Right renal pelvis (tissue), 4 donors: ENCODE measurements around the gene PRSS21. TPM values are rescaled to one million over a fixed set of nuclear protein-coding genes. Genes with fewer than 3 reads are reported as not detected.

Experiments used
- DNase-seq, 4 donors: peaks; one replicate each; pipeline ENCODE4 v3.0.0-alpha.2; 2013; ENCODE audit warnings: low read depth in 4 of 4, low spot score in 3 of 4, missing footprints in 1 of 4
- polyA plus RNA-seq, 4 donors: library from polyadenylated mRNA; unstranded; fragments of 120-200 nt; gene quantifications; one replicate each; pipeline ENCODE4 v1.2.1, GENCODE V29; 2013; ENCODE audit not compliant: insufficient read length in 4 of 4

The PRSS21 gene
- polyA plus RNA-seq, 4 donors, result 0.13 to 0.33 (median 0.20) TPM; not detected in 1

DNA sequence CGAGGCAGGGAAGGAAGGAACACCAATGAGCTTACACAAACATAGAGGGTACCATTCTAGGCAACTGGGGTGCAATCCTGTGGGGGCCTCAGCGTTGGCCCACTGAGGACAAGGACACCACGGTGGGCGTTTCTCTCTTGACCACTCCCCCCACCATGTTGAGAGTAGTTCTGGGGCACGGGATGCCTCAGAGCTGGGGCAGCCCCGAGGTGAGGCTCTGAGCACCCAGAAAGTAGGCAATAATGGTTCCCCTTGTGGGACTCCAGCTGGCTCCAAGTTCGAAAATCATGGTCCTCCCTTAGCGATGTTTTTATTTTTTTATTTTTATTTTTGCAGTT lies 5.1 kb downstream of the PRSS21 start:
- DNase-seq, result no peak

DNA sequence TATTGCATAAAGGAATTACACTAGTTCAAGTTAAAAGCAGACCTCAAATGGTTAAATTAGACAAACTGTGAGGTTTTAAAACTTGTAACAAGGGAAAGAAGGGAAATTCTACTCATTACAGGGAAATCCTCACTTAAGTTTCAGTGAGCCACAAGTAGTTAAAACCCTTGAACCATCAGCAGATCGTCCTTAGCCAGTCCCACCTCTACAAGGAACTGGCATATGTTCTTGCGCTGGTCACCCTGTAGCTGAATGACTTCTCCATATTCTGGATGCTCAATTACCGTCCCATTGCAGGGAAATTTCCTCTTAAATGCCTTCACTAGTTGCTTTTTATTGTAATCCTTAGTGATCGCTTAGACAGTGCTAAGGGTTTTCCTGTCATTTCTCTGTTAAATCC lies 5.5 kb downstream of the PRSS21 start:
- no peak for DNase-seq

DNA sequence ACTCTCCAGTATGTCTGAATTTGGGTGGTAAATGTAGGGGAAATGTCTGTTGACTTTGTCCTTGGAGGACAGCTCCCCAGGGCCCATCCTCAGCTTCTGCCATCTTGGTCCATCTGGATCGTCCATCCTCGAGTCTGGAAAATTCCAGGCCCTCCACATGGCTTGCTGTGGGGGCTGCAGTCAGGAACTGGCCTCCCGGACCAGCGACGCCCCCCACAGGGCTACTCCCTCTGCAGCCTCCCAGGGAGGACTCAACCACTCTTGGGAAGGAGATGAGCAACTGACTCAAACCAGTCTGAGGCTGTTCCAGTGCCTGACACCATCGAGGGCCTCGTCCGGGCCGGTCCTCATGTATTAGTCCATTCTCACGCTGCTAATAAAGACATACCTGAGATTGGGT lies 7.6 kb downstream of the PRSS21 start:
- DNase-seq, result no peak

DNA sequence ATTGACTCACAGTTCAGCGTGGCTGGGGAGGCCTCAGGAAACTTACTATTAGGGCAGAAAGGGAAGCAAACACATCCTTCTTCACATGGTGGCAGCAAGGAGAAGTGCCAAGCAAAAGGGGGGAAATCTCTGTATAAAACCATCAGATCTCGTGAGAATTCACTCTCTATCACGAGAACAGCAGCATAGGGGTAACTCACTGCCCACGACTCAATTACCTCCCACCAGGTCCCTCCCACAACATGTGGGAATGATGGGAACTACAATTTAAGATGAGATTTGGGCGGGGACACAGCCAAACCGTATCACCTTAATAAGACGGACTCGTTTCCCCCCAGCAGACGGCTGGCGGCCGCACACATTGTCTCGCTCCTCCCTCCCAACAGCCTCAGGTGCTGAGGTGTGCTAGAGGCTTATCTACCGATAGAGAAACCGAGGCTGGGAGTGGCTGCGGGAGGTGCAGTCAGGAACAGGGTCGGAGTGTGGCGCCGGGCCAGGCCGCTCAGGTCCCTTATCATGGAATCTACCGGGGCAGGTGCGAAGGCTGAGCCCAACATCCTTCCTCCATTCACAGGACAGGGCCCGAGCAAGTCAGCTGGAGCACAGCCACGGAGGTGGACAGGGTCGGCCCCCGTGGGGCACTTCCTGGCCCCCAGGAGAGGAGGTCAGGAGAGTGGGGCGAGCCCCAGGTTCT lies 8.2 kb downstream of the PRSS21 start:
- DNase-seq, result no peak

DNA sequence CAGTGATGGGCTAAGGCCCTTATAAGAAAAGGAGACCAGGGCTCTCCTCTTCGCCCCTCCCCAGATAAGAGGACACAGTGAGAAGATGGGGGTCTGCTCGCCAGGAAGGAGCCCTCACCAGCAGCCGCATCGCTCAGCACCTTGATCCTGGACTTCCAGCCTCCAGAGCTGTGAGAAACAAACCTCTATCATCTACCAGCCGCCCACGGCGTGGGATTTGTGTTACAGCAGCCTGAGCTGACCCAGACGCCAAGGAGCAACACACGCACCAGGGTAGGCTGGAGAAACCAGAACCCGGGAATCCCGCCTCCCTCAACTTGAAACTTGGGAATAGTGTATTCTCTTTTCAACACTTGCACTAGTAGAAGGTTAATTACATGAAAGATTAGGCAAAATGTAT lies 8.9 kb downstream of the PRSS21 start:
- no peak for DNase-seq

DNA sequence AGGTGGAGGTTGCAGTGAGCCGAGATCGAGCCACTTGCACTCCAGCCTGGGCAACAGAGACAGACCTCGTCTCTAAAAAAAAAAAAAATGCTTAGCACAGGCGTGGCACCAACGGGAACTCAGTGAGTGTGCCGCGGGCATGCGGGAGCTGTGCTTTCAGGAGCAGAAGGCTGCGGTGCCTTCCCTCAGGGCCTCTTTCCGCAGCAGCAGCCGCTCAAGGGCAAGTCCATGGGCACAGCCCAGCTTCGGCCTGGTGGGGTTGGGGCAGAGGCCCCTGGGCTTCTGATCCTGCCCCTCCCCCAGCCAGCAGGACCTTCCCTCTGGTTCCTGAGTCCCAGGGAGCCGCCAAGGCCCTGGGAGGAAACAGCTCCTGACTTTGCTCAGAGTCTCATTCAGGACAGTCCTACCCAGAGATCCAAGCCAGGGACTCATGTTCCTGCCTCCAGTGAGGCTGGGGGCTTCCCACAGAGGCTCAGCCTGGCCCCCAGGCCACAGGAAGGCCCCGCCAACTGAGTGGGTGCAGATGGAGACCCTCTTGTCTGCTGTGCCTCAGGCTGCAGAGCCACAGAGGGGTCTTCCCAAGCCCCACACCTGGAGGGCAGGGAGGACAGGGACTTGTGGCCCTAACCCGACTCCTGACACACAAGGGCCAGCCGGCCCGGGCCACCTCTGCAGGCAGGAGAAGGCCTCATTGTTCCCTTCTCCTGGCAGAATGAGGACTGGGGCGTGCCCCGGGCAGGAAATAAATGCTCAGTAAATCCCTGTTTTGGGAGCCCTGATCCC lies 9.7 kb downstream of the PRSS21 start:
- DNase-seq, result no peak

DNA sequence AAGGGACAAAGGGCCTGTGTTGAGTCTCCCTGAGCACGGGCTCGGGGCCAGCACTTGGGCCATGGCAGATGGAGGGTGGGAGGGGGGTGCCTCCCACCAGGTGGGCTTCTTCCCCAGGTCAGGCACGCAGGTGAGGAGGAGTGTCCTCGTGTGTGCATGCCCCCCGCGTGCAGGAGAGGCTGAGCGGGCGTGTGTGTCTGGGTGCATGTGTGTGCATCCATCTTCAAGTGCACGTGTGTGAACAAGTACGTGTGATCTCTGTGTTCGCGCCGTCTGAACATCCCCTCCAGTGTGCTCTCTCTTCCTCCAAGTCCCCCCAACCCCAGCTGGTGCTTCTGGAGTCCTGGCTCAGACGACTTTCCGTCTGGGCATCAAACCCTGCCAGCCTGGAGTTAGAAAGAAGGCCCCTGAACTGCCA lies 10.3 kb downstream of the PRSS21 start:
- DNase-seq, result no peak

DNA sequence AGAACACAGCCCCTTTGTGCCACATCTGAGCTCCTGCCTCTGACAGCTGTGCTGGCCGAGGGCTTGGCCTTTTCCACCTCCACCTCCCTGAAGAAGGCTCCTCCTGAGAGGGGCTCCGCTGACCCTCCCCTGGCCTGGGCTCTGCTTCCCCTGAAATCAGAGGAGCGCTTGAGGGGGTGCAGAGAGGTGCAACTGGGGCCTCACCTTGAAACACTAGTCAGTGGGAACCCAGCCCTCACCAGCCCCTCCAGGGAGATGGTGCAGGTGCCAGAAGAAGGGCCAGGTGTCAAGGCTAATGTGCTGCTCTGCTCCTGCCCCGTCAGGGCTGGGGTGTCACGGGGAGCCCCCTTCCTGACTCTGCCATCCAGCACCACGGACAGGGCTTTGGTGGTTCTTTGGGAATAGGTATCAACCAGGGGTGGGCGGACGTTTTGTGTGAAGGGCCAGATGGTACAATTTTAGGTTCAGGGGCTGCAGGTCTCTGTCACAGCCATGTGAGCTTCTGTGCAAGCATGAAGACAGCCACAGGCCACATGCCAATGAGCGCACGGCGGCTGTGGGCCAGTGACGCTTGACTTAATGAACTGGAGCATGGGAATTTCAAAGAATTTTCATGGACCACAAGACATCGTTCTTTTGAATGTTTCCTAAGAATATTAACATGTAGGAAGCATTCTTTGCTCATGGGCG lies 10.9 kb downstream of the PRSS21 start:
- DNase-seq, result no peak

DNA sequence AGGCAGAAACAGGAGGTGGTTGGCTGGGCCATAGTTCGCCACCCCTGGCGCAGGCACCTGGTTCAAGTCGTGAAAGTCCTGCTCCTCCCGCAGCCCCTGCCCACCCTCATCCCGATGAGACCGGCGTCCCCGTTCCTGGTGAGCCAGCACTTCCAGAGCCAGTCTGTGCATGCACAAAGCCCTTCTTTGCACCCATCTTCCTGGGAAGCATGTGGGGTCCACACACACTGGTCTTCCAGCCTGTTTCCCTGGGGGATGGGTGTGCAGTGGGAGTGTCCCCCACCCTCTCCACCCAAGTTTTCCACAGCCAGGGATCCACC lies 11.4 kb downstream of the PRSS21 start:
- DNase-seq, result no peak

DNA sequence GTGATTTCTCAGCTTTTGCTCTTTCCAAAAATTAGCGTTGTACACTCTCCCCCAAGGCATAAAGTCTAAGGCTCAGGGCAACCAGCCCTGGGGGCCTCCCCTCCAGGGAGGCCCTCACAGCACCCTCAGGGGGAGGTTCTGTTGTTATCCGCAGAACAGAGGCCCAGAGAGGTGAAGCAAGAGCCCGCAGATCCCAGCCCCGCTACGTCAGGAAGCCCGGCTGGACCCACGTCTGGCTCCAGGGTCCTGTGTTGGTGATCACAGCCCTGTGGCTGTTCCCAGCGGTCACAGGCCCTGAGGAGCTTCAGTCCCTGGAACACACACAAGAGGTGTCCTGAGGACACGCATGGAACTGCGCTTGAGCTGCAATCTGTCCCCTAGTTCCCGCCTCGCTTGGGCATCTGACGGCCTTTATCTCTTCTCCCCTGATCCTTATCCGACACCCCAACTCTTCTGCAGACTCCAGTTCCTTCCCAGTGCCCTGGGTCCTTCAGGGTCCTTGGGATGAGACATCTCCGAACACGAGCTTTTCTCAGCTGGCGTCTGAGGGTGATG lies 11.9 kb downstream of the PRSS21 start:
- no peak for DNase-seq

DNA sequence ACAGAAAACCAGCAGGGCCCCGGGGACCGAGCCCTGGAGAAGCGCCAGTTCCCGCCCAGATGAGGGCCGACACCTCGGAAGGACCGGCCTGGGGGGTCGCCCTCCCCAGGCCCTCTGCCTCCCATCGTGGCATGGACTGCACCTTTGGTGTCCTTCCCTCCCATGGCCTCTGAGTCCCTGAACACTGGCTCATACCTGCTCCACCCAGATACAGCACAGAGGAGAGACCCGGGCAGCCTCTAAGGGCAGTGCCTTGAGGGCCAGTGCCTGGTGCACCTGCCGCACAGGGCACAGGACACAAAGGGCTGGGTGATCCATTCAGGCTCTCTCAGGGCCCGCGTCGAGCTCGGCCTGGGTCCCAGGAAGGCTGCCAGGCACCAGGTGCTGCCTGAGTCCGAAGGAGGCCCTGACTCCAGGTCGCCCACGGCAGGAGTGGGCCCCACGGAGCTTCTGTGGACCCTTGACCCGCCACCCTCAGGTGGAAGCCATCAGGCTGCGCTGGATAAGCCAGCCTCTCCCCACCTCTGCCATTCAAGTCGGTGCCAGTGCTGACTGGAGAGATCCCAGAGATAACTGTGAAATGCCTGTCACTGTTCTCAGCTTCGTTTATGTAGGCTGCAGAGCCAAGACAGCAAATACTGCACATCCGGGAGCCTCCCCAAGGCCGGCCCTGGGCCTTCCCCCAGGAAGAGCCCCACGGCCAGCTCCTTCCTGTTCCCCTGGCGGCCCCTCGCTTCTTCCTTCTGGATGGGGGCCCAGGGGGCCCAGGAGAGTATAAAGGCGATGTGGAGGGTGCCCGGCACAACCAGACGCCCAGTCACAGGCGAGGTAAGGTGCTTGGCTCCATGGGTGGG lies 12.7 kb downstream of the PRSS21 start, which contains the start of gene ZG16B:
ZG16B (plus strand) TSS at position 803 of the 854 bp plus-strand sequence. CDS start 139 bp downstream, outside the sequence.
- DNase-seq, result no peak

DNA sequence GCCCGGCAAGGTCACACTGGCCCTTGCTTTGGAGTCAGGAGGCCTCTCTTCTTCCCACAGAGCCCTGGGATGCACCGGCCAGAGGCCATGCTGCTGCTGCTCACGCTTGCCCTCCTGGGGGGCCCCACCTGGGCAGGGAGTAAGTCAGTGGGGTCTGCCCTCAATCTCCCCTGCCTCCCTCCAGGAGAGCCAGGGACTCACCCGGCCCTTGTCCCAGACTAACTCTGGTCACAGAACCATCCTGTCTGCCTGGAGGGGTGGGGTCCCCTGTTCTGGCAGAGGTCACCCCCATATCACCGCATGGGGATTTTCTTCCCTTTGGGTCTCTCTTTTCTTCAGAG lies 13.3 kb downstream of the PRSS21 start:
- no peak for DNase-seq

DNA sequence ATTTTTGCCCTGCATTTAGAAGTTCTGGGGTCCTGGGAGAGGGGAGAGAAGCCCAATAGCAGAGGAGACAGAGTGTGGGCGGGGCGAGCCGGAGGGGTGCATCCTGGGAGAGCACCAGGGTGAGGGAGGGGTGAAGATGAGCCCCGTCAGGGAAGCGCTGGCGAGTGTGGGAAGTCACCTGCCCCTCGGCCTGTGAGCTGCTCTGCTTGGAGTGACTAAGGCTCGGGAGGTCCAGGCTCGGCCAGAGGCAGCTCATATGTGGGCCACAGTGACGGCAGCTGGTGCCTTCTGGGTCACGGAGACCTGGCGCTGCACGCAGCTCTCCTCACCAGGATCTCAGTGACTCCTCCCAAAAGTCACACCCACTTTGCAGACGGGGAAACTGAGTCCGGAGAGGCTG lies 14.2 kb downstream of the PRSS21 start:
- no peak for DNase-seq

DNA sequence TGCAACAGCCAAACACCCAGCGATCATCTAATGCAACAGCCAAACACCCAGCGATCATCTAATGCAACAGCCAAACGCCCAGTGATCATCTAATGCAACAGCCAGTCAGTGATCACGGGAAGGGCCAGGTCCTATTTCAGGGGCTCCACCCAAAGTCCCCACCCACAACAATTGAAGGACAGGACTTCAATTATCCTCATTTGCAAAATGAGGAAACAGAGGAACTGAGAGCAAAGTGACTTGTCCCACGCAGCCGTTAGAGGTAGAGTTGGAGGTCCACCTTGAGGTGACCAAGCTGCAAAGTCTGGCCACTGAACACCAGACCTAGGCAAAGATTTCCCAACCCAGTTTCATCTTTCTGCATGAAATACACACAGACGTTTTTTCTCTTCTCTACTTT lies 16.7 kb downstream of the PRSS21 start:
- DNase-seq, result no peak

DNA sequence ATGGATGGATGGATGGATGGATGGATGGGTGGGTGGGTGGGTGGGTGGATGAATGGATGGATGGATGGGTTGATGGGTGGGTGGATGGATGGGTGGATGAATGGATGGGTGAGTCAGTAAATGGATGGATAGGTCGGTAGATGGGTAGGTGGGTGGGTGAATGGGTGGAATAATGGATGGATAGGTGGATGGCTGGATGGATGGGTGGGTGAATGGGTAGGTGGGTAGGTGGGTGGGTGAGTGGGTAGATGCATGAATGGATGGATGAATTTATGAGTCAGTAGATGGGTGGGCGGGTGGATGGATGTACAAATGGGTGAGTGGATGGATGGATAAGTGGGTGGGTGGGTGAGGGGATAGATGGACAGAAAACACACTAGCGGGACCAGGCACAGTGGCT lies 17.9 kb downstream of the PRSS21 start:
- DNase-seq, result no peak

DNA sequence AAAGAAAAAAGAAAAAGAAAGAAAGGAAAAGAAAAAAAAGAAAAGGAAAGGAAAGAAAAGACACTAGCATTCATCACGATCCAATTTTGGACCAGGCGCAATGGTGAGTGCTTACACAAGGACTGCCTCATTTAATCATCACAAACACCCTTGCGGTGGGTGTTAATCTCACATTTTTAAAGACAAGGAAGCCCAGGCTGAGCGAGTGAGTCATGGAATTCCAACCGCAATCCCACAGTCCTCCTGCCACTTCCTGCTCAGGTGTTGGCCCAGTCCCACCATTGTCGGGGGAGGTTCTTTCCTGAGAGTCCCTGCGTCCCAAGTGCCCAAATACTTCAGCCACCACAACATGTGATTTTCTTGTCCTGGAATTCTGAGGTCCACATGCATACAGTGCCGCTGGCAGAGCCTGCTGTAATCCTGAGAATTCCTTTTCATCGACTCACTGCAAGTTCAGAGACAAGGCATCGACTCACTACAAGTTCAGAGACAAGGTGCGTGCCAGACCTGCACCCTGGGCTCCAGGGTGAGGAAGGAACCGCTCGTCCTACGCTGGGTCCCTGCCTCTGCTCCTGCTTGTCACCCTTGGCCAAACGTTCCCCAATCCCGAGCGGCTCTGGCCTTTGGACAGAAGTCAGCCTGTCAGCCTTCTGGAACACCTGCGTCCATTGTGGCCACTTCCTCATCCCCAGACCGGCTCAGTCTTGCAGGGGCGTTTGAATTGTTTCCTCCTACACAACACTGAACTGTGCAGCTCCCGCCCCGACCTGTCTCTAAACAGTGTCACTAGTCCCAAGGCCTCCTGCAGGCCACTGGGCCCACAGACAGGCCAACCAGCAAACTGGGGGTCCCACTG lies 18.8 kb downstream of the PRSS21 start:
- no peak for DNase-seq

DNA sequence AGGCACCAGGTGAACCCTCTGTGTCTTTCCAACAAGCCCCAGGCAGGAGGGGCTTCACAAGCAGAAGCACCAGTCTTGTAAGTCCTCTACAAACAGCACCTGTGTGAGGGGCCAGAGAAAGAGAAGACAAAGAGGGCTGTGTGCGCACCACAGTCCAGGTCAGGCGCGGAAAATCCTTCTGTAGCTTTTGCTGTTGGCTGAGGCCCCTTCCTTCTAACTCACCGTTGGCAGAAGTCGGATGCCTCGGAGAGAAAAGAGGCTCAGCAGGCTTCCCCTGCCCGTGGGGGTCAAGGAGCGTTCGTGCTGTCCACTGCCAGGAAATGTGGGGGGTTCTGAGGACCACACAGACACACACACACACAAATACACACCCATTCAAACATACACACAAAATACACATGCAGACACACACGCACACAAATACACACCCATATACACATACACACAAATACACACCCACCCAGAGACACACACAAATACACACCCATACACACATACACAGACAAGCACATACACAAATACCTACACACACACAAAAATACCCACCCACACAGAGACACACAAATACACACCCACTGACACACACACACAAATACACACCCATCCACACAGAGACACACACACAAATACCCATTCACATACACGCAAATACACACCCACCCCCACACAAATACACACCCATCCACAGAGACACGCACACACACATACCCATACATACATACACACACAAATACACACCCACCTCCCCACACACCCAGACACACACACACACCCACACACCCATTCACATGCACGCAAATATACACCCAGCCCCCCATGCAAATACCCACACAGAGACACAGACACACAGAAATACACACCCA lies 19.8 kb downstream of the PRSS21 start:
- no peak for DNase-seq

DNA sequence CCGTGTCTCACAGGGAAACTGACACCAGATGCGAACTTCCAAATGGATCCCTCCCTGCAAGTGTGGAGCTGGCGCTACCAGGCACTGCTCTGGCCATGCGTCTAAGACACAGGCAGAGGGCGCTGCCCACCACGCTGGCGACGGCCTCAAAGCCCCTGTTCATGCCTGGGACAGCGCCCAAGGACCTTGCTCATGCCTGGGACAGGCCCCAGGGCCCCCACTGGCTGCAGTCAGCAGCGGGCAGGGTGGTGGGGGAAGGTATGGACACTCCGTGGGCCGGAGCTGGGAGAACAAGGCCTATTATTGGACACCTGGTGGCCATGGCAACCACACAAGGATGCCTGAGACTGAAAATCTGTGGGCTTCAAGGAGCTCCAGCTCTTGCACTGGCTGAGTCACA lies 21.9 kb downstream of the PRSS21 start:
- peak in 2 of 4 donors; percentile 33 to 47 for DNase-seq
